Measurements from ENCODE around the gene LAMA2. TPM values are rescaled to one million over a fixed set of nuclear protein-coding genes. Genes with fewer than 3 reads are reported as not detected.

LAMA2 gene, protein sequence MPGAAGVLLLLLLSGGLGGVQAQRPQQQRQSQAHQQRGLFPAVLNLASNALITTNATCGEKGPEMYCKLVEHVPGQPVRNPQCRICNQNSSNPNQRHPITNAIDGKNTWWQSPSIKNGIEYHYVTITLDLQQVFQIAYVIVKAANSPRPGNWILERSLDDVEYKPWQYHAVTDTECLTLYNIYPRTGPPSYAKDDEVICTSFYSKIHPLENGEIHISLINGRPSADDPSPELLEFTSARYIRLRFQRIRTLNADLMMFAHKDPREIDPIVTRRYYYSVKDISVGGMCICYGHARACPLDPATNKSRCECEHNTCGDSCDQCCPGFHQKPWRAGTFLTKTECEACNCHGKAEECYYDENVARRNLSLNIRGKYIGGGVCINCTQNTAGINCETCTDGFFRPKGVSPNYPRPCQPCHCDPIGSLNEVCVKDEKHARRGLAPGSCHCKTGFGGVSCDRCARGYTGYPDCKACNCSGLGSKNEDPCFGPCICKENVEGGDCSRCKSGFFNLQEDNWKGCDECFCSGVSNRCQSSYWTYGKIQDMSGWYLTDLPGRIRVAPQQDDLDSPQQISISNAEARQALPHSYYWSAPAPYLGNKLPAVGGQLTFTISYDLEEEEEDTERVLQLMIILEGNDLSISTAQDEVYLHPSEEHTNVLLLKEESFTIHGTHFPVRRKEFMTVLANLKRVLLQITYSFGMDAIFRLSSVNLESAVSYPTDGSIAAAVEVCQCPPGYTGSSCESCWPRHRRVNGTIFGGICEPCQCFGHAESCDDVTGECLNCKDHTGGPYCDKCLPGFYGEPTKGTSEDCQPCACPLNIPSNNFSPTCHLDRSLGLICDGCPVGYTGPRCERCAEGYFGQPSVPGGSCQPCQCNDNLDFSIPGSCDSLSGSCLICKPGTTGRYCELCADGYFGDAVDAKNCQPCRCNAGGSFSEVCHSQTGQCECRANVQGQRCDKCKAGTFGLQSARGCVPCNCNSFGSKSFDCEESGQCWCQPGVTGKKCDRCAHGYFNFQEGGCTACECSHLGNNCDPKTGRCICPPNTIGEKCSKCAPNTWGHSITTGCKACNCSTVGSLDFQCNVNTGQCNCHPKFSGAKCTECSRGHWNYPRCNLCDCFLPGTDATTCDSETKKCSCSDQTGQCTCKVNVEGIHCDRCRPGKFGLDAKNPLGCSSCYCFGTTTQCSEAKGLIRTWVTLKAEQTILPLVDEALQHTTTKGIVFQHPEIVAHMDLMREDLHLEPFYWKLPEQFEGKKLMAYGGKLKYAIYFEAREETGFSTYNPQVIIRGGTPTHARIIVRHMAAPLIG (N-terminal part only)
- polyA plus RNA-seq: 1 to 10 TPM in 1 of 3 donors, under 1 TPM in 2; 0.17 to 1.2 (median 0.34) TPM

- peaks cover 0 to 3% (median 3%) of the 10 kb centered on the region in 3 donors for H3K27me3 Mint-ChIP-seq (ENCODE audit: low read depth in 3 of 3)
- DNase-seq: no peak
- H3K27ac Mint-ChIP-seq: no peak within 1 kb of the TSS
- H3K9me3 Mint-ChIP-seq: peaks cover 0 to 9% (median 0%) of the 10 kb centered on the region in 6 donors
- H3K4me1 Mint-ChIP-seq: peaks cover 0 to 3% of the 10 kb centered on the region in 2 donors
- H3K36me3 Mint-ChIP-seq: no peaks in the 10 kb centered on the region
- H3K4me3 Mint-ChIP-seq: no peak within 1 kb of the TSS
Measured at GRCh38 chr6:128882991-128883611, at the start of gene LAMA2. Gene LAMA2, plus strand, starts transcription at chr6:128883138. Its CDS starts 108 bp downstream, at chr6:128883246.

GRCh38 chr6:128836761-128837160, 46.2 kb upstream of the LAMA2 start:
- DNase-seq: no peak
- Mint-ChIP-seq H3K27me3 (ENCODE audit: low read depth in 3 of 3) (peaks cover 0 to 6% (median 0%) of the 10 kb centered on the region in 3 donors), H3K4me3 (no peak overlapping the region), H3K9me3 (peaks cover 0 to 9% (median under 1%) of the 10 kb centered on the region in 6 donors), H3K36me3 (no peaks in the 10 kb centered on the region), H3K4me1 (no peaks in the 10 kb centered on the region), H3K27ac (no peak overlapping the region)

DNA sequence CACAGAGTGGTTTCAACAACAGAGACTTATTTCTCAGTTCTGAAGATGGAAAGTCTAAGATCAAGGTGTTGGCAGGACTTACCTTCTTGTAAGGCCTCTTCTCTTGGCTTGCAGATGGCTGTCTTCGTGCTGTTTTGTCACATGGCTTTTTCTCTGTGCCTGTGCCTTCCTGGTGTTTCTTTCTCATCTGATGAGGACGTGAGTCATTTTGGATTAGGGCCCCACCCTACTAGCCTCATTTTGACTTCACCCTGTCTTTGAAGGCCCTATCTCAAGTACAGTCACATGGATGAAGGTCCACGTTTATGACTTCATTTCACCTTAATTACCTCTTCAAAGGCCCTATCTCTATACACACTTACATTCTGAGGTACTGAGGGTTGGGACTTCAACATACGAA, 41.4 kb upstream of the LAMA2 start:
- no peak for DNase-seq
- Mint-ChIP-seq H3K9me3 (peaks cover 0 to 2% (median 0%) of the 10 kb centered on the region in 6 donors), H3K27me3 (ENCODE audit: low read depth in 3 of 3) (no peaks in the 10 kb centered on the region), H3K27ac (no peak overlapping the region), H3K36me3 (no peaks in the 10 kb centered on the region), H3K4me3 (no peak overlapping the region), H3K4me1 (no peaks in the 10 kb centered on the region)

- no peak overlapping the region for H3K27ac Mint-ChIP-seq
- peaks cover 0 to 2% (median 0%) of the 10 kb centered on the region in 6 donors for H3K9me3 Mint-ChIP-seq
- no peaks in the 10 kb centered on the region for H3K27me3 Mint-ChIP-seq (ENCODE audit: low read depth in 3 of 3)
- no peaks in the 10 kb centered on the region for H3K4me1 Mint-ChIP-seq
- no peak for DNase-seq
- H3K4me3 Mint-ChIP-seq: no peak overlapping the region
- H3K36me3 Mint-ChIP-seq: no peaks in the 10 kb centered on the region
Measured at GRCh38 chr6:128844598-128844997, 38.3 kb upstream of the LAMA2 start.

DNA sequence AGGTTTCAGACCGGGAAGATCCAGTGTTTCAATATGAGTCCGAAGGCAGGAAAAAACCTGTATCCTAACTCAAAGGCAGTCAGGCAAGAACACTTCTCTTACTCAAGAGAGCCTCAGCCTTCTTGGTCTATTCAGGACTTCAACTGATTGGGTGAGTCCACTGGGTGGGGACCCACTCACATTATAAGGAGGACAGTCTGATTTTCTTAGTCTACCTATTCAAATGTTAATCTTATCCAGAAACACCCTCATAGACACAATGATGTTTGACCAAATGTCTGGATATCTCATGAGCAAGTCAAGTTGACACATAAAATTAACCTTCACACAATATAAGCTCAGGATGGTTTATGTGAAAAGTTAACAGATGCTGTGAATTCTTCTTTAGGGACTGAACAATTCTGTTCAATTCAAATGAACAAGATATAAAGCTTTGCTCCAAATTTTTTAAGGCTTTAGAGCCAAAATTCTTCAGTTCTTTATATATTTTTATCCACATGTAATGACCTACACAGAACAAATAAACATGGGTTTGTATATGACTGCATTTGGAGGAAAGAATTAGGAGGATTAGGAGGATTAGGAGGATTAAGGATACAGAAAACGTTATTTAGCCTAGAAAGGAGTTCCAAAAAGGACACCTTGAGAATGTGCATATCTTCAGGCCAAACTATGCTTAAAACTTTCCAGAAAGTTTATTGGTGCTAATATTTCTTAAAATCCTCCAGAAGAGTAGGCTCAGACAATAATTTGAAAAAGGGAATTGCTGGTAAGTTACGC, 35.3 kb upstream of the LAMA2 start:
- no peaks in the 10 kb centered on the region for H3K36me3 Mint-ChIP-seq
- H3K4me3 Mint-ChIP-seq: no peak overlapping the region
- peaks cover 0 to 3% (median 2%) of the 10 kb centered on the region in 3 donors for H3K27me3 Mint-ChIP-seq (ENCODE audit: low read depth in 3 of 3)
- H3K27ac Mint-ChIP-seq: no peak overlapping the region
- DNase-seq: no peak
- no peaks in the 10 kb centered on the region for H3K4me1 Mint-ChIP-seq
- peaks cover 0 to 2% (median 0%) of the 10 kb centered on the region in 6 donors for H3K9me3 Mint-ChIP-seq

DNA sequence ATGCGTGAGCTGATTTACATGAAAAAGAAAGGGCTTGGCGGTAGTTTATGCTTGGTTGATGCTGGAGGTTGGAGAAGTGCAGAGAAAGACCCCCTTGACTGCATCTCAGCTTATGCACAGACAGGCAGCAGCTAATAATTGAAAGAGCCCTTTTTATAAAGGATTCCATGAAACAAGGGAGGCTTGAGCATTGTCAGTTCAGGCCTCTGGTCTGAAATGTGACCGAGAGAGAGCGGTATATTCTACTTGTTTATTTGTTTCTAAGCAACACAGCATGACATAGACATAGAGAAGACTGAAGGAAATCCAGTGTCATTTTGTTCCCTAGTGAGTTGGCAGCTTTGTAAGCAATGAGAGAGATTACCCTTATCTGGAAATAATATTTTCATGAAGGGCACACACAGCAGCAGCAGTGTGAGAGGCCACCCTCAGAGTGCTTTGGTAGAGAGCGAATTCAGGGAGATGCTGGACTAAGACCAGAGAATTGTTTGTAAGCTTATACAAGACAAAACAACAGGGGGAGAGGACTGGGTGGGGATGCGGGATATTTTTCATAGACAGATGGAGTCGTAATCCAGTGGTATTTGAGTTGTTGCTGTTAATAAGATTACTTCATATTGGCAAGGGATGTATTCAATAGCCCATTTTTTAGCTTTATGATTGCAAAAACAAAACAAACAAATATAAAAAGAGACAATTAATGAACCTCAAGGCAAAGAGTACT, 34.6 kb upstream of the LAMA2 start:
- H3K36me3 Mint-ChIP-seq: no peaks in the 10 kb centered on the region

GRCh38 chr6:128855581-128856085, 27.3 kb upstream of the LAMA2 start:
- Mint-ChIP-seq H3K27ac (no peak overlapping the region), H3K36me3 (no peaks in the 10 kb centered on the region), H3K27me3 (ENCODE audit: low read depth in 3 of 3) (peaks cover 0 to 5% (median 3%) of the 10 kb centered on the region in 3 donors), H3K4me1 (no peaks in the 10 kb centered on the region), H3K9me3 (peaks cover 0 to 7% (median 2%) of the 10 kb centered on the region in 6 donors), H3K4me3 (no peak overlapping the region)
- DNase-seq: no peak

More for the DNA sequence above, 34.6 kb upstream of the LAMA2 start:
- Mint-ChIP-seq H3K27ac (no peak overlapping the region), H3K4me3 (no peak overlapping the region), H3K9me3 (peaks cover 0 to 2% (median 0%) of the 10 kb centered on the region in 6 donors), H3K4me1 (no peaks in the 10 kb centered on the region), H3K27me3 (ENCODE audit: low read depth in 3 of 3) (peaks cover 0 to 3% (median 2%) of the 10 kb centered on the region in 3 donors)
- no peak for DNase-seq

GRCh38 chr6:128857806-128858205, 25.1 kb upstream of the LAMA2 start:
- H3K4me1 Mint-ChIP-seq: no peaks in the 10 kb centered on the region
- H3K9me3 Mint-ChIP-seq: peaks cover 7 to 17% (median 10%) of the 10 kb centered on the region in 6 donors
- no peak overlapping the region for H3K27ac Mint-ChIP-seq
- DNase-seq: no peak
- H3K27me3 Mint-ChIP-seq (ENCODE audit: low read depth in 3 of 3): peaks cover 0 to 12% (median 2%) of the 10 kb centered on the region in 3 donors
- no peaks in the 10 kb centered on the region for H3K36me3 Mint-ChIP-seq
- H3K4me3 Mint-ChIP-seq: no peak overlapping the region

DNA sequence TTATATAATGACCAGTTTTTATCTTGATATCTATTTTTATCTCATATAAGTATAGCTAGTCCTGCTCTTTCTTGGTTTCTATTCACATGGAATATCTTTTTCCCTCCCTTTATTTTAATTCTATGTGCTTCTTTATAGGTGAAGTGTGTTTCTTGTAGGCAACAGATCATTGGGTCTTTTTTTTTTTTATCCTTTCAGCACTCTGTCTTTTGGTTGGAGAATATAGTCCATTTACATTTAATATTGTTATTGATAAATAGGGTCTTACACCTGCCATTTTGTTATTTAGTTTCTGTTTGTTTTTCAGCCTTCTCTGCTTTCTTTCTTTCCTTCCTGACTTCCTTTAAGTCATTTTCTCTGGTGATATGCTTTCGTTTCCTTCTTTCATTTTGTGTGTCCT, 22.2 kb upstream of the LAMA2 start:
- no peaks in the 10 kb centered on the region for H3K36me3 Mint-ChIP-seq
- H3K27ac Mint-ChIP-seq: no peak overlapping the region
- no peak overlapping the region for H3K4me3 Mint-ChIP-seq
- no peaks in the 10 kb centered on the region for H3K4me1 Mint-ChIP-seq
- H3K9me3 Mint-ChIP-seq: peaks cover 7 to 17% (median 10%) of the 10 kb centered on the region in 6 donors
- DNase-seq: no peak
- peaks cover 0 to 12% (median 2%) of the 10 kb centered on the region in 3 donors for H3K27me3 Mint-ChIP-seq (ENCODE audit: low read depth in 3 of 3)

DNA sequence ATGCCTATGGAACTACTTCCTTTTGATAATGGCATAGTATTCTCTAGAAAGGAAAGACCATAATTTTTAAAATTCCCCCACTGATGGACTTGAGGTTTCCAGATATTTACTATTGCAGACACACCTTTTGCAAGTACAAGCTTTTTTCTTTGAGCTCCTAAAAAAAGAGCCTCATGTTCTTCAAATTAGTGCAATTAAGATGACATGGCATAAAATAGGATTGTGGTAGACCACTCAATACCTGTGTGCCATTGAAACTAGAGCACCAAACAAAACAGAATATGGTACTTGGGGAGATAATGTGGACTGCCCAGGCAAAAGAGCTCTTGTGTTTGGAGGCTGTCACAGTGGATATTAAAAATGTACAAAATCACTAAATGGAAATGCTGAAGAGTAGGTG, 19.0 kb upstream of the LAMA2 start:
- Mint-ChIP-seq H3K27ac (no peak overlapping the region), H3K36me3 (no peaks in the 10 kb centered on the region), H3K4me3 (no peak overlapping the region), H3K4me1 (no peaks in the 10 kb centered on the region), H3K9me3 (peaks cover 7 to 17% (median 10%) of the 10 kb centered on the region in 6 donors), H3K27me3 (ENCODE audit: low read depth in 3 of 3) (peaks cover 0 to 10% (median 2%) of the 10 kb centered on the region in 3 donors)
- no peak for DNase-seq

- H3K27me3 Mint-ChIP-seq (ENCODE audit: low read depth in 3 of 3): peaks cover 0 to 3% (median 0%) of the 10 kb centered on the region in 3 donors
- no peak overlapping the region for H3K4me3 Mint-ChIP-seq
- DNase-seq: no peak
- H3K36me3 Mint-ChIP-seq: no peaks in the 10 kb centered on the region
- H3K27ac Mint-ChIP-seq: no peak overlapping the region
- peaks cover 0 to 6% (median 2%) of the 10 kb centered on the region in 6 donors for H3K9me3 Mint-ChIP-seq
- H3K4me1 Mint-ChIP-seq: no peaks in the 10 kb centered on the region
Measured at GRCh38 chr6:128870746-128871145, 12.2 kb upstream of the LAMA2 start.

DNA sequence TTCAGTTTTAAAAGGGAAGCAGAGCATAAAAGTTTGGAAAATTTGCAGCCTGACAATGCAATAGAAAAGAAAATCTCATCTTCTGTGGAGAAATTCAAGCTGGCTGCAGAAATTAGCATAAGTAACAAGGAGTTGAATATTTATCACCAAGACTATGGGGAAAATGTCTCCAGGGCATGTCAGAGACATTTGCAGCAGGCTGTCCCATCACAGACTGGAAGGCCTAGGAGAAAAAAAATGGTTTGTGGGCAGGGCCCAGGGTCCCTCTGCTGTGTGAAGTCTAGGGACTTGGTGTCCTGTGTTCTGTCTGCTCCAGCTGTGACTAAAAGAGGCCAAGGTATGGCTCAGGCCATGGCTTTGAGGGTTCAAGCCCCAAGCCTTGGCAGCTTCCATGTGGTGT, 8.1 kb upstream of the LAMA2 start:
- no peak overlapping the region for H3K4me3 Mint-ChIP-seq
- no peak for DNase-seq
- H3K36me3 Mint-ChIP-seq: no peaks in the 10 kb centered on the region
- peaks cover 0 to 4% (median 0%) of the 10 kb centered on the region in 6 donors for H3K9me3 Mint-ChIP-seq
- peaks cover 0 to 5% (median 0%) of the 10 kb centered on the region in 3 donors for H3K27me3 Mint-ChIP-seq (ENCODE audit: low read depth in 3 of 3)
- no peaks in the 10 kb centered on the region for H3K4me1 Mint-ChIP-seq
- no peak overlapping the region for H3K27ac Mint-ChIP-seq

Measured in immature natural killer cell (primary cell).